ENCODE results near the gene TMEM158. TPM values are rescaled to one million over a fixed set of nuclear protein-coding genes. Genes with fewer than 3 reads are reported as not detected.

Gene TMEM158
- polyA plus RNA-seq, 1 of the 3 experiments (the other 2 are of a cell fraction) = 76.4 TPM

GRCh38 chr3:45215466-45215865 lies 10.6 kb downstream of the TMEM158 start:
- H3K27me3 ChIP-seq (ENCODE audit: insufficient read depth) = no peaks in the 10 kb centered on the region
- H3K4me2 ChIP-seq = no peak overlapping the region
- H3K9me3 ChIP-seq = no peaks in the 10 kb centered on the region
- no peak overlapping the region for H3K9ac ChIP-seq
- peaks cover 13% of the 10 kb centered on the region for H3F3A ChIP-seq (replicated peaks; ENCODE audit: insufficient read depth)
- H2AFZ ChIP-seq (ENCODE audit: low read depth) = no peak overlapping the region
- H3K79me2 ChIP-seq (ENCODE audit: insufficient read depth) = no peaks in the 10 kb centered on the region
- no peaks in the 10 kb centered on the region for H3K36me3 ChIP-seq (replicated peaks in 1 of 2; ENCODE audit: control insufficient read depth in 1 of 2, insufficient read depth in 2 of 2, low read length in 1 of 2)
- no peak for TF ChIP-seq NRF1 (IDR thresholded peaks at IDR 0.05; ENCODE audit: low read depth, low read length)
- no peak for TF ChIP-seq TEAD4 (IDR thresholded peaks at IDR 0.05; ENCODE audit: borderline replicate concordance, insufficient read depth)
- TF ChIP-seq YY1 (IDR thresholded peaks at IDR 0.05; ENCODE audit: low read depth) = no peak
- no peak for TF ChIP-seq EZH2phosphoT487 (IDR thresholded peaks at IDR 0.05; ENCODE audit: borderline replicate concordance, low read depth)
- no peak for TF ChIP-seq CHD2 (IDR thresholded peaks at IDR 0.05; ENCODE audit: low read length, partially characterized antibody)
- TF ChIP-seq MXI1 (IDR thresholded peaks at IDR 0.05; ENCODE audit: low read depth, low read length) = no peak
- no peak for TF ChIP-seq RCOR1 (IDR thresholded peaks at IDR 0.05; ENCODE audit: low read length)
- TF ChIP-seq FOXJ3 (CRISPR knock-in tag; IDR thresholded peaks at IDR 0.05) = no peak
- no peak for TF ChIP-seq SMC3 (IDR thresholded peaks at IDR 0.05; ENCODE audit: low read depth, low read length)
- peaks cover 16 to 21% of the 10 kb centered on the region in 2 experiments for H3K4me1 ChIP-seq (ENCODE audit: control insufficient read depth in 1 of 2, insufficient read depth in 2 of 2, low read depth in 1 of 2, low read length in 1 of 2)
- 68% methylated on average over 4 of the region's 4 CpGs for whole genome bisulfite sequencing (ENCODE audit: low lambda C conversion rate)
- no peaks in the 10 kb centered on the region for H4K20me1 ChIP-seq (ENCODE audit: insufficient read depth)
- ChIA-PET POLR2A (no interaction called here), CTCF (interaction anchor here (0.8 to 26.9 kb wide), 4 partner anchors 22 to 295 kb away, joined by 3 to 631 read pairs (median 3); no protein-coding TSS in a partner anchor)
- no peak overlapping the region for H3K4me3 ChIP-seq (ENCODE audit: low read depth in 2 of 2, low read length in 1 of 2)
- H3K9me2 ChIP-seq = no peaks in the 10 kb centered on the region
- DNase-seq = no peak
- H3K27ac ChIP-seq (ENCODE audit: low read depth in 2 of 2, low read length in 1 of 2) = no peak overlapping the region

DNA sequence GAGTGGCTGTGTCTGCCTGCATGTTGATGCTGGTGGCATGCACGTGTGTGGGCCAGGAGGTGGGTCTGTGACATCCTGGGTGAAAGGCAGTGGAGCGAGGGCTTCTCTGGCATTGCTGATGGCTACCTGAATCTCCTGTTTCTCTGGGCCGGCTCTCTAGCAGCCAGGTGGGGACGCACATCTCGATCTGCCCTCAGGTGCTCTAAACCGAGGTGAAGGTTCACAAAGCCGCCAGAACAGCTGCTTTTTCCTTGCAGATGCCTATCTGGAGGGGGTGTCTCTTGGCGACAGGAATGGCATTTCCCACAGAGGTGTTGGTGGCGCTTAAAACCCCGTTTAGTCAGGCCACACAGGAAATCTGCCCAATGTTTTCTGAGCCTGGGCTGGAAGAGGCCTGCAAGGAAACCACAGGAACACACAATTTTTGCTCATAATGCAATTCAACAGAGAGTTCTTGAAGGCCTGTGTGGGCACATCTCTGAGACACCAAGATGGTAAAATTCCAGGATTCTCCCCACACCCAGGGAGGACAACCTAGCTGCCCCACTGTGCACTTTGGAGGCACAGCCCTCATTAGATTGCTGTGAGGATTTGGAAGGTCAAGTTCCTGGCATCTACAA lies 11.9 kb downstream of the TMEM158 start:
- no peaks in the 10 kb centered on the region for H3K27me3 ChIP-seq (ENCODE audit: insufficient read depth)
- ChIA-PET CTCF (interaction anchor here (0.6 to 26.9 kb wide), 4 partner anchors 10 to 443 kb away, joined by 3 to 631 read pairs (median 4); no protein-coding TSS in a partner anchor), POLR2A (no interaction called here)
- no peaks in the 10 kb centered on the region for H3K9me3 ChIP-seq
- no peak overlapping the region for H3K9ac ChIP-seq
- H3K36me3 ChIP-seq (replicated peaks in 1 of 2; ENCODE audit: control insufficient read depth in 1 of 2, insufficient read depth in 2 of 2, low read length in 1 of 2) = no peaks in the 10 kb centered on the region
- H3F3A ChIP-seq (replicated peaks; ENCODE audit: insufficient read depth) = peaks cover 8% of the 10 kb centered on the region
- peaks cover 12 to 21% of the 10 kb centered on the region in 2 experiments for H3K4me1 ChIP-seq (ENCODE audit: control insufficient read depth in 1 of 2, insufficient read depth in 2 of 2, low read depth in 1 of 2, low read length in 1 of 2)
- H3K79me2 ChIP-seq (ENCODE audit: insufficient read depth) = no peaks in the 10 kb centered on the region
- no peaks in the 10 kb centered on the region for H3K9me2 ChIP-seq
- no peaks in the 10 kb centered on the region for H4K20me1 ChIP-seq (ENCODE audit: insufficient read depth)
- H3K4me3 ChIP-seq (ENCODE audit: low read depth in 2 of 2, low read length in 1 of 2) = no peak overlapping the region
- H3K27ac ChIP-seq (ENCODE audit: low read depth in 2 of 2, low read length in 1 of 2) = no peak overlapping the region
- no peak overlapping the region for H3K4me2 ChIP-seq
- WGBS (ENCODE audit: low lambda C conversion rate) = 97% methylated on average over 9 of the region's 10 CpGs
- no peak for DNase-seq
- no peak overlapping the region for H2AFZ ChIP-seq (ENCODE audit: low read depth)
- TF ChIP-seq FOSL2 (IDR thresholded peaks at IDR 0.05; ENCODE audit: borderline replicate concordance, low read depth) = no peak
- TF ChIP-seq TCF12 (IDR thresholded peaks at IDR 0.05) = no peak
- TF ChIP-seq, protein P1, sequence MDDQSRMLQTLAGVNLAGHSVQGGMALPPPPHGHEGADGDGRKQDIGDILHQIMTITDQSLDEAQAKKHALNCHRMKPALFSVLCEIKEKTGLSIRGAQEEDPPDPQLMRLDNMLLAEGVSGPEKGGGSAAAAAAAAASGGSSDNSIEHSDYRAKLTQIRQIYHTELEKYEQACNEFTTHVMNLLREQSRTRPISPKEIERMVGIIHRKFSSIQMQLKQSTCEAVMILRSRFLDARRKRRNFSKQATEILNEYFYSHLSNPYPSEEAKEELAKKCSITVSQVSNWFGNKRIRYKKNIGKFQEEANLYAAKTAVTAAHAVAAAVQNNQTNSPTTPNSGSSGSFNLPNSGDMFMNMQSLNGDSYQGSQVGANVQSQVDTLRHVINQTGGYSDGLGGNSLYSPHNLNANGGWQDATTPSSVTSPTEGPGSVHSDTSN (IDR thresholded peaks at IDR 0.05) = no peak
- TF ChIP-seq RXRA (IDR thresholded peaks at IDR 0.05; ENCODE audit: borderline replicate concordance, low read depth) = no peak
- TF ChIP-seq FOXM1 (IDR thresholded peaks at IDR 0.05; ENCODE audit: low read depth) = no peak
- no peak for TF ChIP-seq TAF1 (IDR thresholded peaks at IDR 0.05; ENCODE audit: borderline replicate concordance, low read depth, low read length)
- TF ChIP-seq GABPA (IDR thresholded peaks at IDR 0.05; ENCODE audit: low read depth) = no peak

Data from SK-N-SH (cell line).